Erythroblast (primary cell): ENCODE measurements around the gene DMD.

Experiments used
- GATA1 ChIP-seq: IDR thresholded peaks from 2 replicates; pipeline ENCODE4 v1.6.1; 2011; ENCODE audit warnings: low read depth, mild to moderate bottlenecking, control low read depth, low read length, moderate library complexity
- POLR2A ChIP-seq: IDR thresholded peaks from 2 replicates; pipeline ENCODE4 v1.6.1; 2011; ENCODE audit warnings: mild to moderate bottlenecking, low read length

DNA sequence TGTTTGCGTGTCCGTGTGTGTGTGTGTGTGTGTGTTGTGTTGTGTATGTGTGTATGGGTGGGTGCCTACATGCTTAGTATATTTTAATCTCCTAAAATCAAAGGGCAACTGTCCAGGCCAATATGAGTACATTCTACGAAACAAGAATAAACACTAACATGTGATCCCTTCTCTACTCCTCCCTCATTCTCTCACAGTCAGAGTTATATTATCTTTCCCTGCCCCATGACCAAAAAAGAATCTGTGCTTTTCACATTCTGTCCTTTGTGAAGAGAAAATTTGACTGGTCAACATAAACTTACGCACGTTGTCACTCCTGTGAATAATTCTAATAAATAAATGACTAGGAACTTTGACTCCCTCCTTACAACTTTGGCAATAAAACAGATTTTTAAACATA lies 532.9 kb downstream of the DMD start:
- no peak for TF ChIP-seq POLR2A
- no peak for TF ChIP-seq GATA1
